HL-60/S4 treated with retinoic acid at 250 ng/mL for 4 days and 3 days (cell line): ENCODE results near the gene ALG14.
"Not testable (repeated sequence)": the region's sequence is repeated elsewhere in the genome, so short reads cannot be mapped to it uniquely, and the experiment has no call there.

ENCODE experiments used
- in situ Hi-C: fragments of 300-500 bp; cut with MboI; formaldehyde crosslinking; loops from 2 replicates; pipeline ENCODE4 v1.7.0; 2022; ENCODE audit warnings: low sequenced_read_pairs

Gene ALG14

DNA sequence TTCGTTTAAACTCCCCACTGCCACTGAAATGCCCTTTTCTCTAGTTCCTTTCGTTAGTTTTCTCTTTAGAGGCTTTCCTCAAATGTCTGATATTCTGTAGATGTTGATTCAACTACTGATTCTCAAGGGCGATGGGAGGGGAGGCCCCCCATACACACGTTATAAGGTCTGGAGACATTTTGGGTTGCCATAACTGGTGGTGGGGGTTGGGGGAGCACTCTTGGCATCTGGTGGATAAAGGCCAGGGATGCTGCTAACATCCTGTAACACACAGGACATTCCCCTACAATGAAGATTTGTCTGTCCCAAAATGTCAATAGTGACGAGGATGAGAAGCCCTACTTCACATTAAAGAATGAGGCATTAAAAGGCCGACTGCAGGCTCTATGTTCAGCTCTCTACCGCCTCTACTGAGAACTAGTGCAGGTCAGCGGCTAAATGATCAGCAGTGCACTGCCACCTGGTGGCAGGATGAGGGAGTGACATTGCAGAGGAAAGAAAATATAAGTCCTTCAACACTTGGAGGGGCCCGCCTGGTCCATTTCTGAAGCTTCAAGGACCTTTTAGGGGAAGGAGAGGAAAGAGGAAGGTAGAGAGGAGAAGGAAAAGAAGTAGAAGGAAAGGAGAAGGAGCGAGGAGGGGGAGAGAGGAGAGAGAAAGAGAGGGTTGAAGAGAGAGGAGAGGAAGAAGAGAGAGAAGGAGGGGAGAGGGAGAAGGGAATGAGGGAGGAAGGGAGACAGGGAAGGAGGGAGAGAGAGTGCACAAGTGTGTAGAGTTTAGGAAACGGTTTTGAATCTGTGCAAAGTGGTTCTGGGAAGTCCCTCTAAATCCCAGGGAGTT, 29.4 kb downstream of the ALG14 start:
- in situ Hi-C loops: loop anchor here (25.0 kb wide), 2 partner anchors 181 to 531 kb away; no protein-coding TSS in a partner anchor

DNA sequence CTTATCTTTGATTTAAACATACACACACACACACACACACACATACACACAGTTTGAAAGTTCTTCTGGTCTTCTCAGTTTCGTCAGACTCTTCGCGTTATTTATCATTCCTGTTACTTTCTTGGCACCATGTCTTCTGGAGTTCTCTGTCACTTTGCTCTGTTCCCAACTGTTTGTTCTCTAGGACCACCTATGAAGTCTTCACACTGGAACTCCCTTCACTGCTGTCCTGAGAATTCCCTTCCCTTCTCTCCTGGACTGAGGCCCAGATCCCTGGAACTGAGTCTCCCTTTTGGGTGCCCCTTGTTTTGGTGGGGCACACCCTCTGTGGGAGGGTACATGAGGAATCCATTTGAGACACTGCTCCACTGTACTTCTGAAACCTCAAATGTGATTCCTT, 30.5 kb downstream of the ALG14 start:
- in situ Hi-C loops: loop anchor here (25.0 kb wide), 2 partner anchors 180 to 530 kb away; no protein-coding TSS in a partner anchor

DNA sequence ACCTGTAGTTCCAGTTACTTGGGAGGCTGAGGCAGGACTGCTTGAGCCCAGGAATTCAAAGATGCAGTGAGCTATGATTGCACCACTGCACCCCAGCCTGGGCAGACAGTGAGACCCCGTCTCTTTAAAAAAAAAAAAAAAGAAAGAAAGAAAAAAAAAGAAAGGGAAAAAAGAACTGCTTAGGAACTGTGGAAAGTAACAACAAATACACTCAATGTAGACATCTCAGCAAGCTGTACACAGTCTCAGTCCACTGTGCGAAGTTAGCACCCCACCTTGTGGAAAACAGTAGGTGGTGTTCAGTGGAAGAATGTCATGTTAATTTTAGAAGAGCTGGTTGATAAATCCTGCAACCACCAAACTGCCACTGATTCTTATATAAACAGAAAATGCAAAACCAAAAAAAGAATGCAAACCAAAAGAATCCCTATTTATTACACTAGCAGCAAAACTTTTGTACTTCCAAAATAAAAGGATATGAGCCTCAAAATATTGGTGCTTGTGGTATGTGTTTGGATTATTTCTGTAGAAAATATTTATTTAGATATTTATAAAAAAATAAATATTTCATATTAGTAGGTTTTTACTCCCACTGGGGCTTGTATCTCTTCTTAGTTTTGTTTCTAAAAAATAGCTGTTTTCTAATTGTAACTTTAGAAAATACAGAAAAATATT, 31.1 kb downstream of the ALG14 start:
- in situ Hi-C loops: loop anchor here (25.0 kb wide), 2 partner anchors 179 to 529 kb away; no protein-coding TSS in a partner anchor

DNA sequence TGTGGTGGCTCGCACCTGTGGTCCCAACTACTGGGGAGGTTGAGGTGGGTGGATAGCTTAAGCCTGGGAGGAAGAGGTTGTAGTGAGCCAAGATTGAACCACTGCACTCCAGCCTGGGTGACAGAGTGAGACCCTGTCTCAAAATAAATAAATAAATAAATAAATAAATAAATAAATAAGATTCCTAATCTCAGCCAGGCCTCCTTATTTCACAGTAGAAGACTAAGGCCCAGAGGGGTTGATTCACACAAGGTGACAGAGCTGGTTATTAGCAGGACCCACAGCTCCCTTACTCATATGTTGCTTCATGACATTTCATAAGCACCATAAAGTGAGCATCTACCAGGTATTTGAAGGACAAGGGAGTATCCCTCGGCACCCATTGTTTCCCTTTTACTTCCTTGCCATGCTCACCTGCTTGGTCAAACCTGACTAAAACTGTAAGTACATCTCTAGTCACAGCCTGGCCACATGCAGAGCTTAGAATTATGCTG, 32.7 kb downstream of the ALG14 start:
- in situ Hi-C loops: loop anchor here (25.0 kb wide), 2 partner anchors 178 to 528 kb away; no protein-coding TSS in a partner anchor

DNA sequence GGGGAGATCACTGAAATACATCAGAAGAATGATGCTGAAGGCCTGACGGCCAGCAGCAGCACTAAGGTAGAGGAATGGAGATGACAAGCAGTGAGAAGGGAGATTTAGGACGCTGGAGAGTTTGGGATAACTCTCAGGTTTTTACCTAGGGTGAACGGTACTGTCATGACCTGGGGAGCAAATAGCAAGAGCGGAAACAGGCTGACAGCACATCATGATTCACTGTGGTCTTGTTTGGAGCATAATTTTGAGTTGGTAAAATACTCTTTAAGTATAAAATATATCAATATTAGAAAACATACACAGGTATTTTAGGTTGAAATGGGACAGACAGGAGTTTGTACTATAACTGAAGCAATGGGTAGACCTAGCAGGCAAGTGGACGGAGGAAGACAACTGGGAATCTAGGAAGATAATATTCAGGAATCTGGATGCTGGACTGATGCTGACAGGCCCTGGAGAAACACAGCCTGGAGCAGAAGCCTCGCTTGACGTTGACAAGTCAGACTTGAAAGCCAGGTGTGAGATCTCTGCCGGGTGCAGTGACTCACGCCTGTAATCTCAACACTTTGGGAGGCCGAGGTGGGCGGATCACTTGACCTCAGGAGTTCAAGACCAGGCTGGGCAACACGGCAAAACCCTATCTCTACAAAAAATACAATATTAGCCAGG, 33.3 kb downstream of the ALG14 start:
- in situ Hi-C loops: loop anchor here (25.0 kb wide), 2 partner anchors 177 to 527 kb away; no protein-coding TSS in a partner anchor

DNA sequence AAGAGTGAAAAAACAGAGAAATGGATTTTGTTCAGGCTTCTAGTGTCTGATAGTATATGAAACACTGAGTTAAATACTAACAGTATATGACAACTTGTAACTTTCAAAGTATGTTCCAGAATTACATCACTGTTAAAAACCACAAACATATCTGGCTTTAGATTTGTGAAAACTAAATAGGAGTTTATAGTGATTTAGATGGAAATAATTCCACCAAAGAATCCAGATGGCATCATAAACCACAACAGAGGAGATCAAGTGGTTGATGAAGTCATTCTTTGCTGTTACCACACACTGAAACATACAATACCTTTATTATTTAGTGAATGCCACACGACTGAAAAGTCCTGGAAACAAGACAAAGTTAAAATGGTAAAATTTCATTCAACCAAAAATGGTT, 37.2 kb downstream of the ALG14 start:
- in situ Hi-C loops: loop anchor here (25.0 kb wide), 2 partner anchors 173 to 523 kb away; no protein-coding TSS in a partner anchor

DNA sequence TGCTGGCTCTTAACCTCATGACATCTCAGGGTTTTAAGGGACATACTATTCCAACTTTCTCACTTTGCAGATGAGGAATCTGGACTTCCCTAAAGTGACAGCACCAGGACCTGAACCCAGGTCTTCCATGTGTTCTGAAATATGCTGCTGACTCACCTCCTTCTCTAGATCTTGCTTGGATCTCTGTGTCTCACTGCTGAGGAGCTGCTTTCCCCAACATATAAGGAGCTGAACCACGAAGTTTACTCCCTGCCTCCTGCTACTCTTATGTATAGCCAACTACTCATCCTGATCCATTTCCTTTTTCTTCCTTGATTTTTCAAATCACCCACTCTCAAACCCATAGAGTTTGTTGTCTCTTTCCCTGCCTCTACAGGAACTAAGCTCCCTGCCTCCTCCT, 38.2 kb downstream of the ALG14 start:
- in situ Hi-C loops: loop anchor here (25.0 kb wide), 2 partner anchors 172 to 522 kb away; no protein-coding TSS in a partner anchor

DNA sequence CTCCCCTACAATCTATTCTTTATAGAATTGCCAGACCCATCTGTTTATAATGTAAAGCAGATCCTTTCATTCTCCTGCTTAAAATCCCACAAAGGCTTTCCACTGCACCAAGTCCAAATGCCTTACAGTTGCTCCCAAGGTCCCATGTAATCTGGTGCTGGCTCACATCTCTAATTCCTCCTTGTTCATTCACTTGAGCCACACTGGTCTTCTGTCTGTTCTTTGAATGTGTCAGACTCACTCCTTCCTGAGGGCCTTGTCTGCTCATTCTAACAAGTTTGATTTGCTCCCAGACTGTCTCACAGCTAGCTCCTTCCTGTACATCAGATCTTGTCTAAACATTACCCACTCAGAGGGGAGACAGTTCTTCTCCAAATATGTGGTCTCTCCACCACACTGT, 38.9 kb downstream of the ALG14 start:
- in situ Hi-C loops: loop anchor here (25.0 kb wide), 2 partner anchors 172 to 522 kb away; no protein-coding TSS in a partner anchor

DNA sequence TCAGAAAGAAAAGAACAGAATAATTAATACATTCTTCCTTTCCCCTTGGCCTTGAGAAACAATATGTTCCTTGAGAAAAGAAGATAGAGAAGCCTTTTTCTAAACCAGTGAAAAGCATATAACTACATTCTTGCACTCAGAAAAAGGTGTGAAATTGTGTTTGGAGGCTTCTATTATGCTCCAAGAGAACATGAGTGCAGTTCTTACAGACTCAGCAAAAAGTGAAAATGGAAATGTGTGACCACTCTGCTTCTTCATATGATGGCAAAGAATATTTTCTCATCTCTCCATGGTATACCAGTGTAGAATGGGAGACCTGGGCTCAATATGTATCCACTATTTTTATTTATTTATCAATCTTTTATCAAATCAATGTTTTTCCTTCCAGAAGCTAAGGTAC, 43.2 kb downstream of the ALG14 start:
- in situ Hi-C loops: loop anchor here (25.0 kb wide), 2 partner anchors 167 to 517 kb away; no protein-coding TSS in a partner anchor

DNA sequence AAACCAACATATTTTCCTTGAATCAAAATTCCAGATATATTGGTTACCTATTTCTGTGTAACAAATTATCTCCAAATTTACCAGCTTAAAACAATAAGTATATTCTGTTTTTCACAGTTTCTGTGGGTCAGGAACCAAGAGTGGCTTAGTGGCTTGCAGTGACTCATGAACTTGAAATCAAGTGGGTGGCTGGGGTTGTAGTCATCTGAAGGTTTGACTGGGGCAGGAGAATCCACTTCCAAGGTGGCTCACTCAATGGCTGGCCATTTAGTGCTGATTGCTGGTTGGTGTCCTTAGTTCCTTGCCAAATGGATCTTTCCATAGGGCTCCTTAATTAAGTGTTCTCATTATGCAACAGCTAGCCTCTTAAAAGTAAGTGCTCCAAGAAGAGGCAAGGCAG, 43.8 kb downstream of the ALG14 start:
- in situ Hi-C loops: loop anchor here (25.0 kb wide), 2 partner anchors 167 to 517 kb away; no protein-coding TSS in a partner anchor

DNA sequence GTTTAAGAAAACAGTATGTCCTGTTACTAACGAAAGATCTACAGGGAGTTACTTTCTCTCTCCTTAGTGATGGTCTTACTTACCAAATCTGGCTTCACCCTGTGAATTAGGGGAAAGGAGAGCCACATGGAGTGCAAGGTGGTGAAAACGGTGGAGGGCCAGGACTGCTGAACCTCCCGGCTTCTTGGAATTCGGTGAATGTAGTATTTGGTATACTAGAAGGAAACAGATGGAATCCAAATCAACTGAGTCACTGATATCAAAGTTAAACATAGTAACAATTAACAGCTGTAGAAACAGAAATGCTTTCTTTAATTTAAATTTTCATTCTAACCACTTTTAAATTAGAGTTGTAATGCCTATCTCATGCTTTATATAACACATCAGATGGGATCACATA, 45.7 kb downstream of the ALG14 start:
- in situ Hi-C loops: loop anchor here (25.0 kb wide), 2 partner anchors 165 to 515 kb away; no protein-coding TSS in a partner anchor

DNA sequence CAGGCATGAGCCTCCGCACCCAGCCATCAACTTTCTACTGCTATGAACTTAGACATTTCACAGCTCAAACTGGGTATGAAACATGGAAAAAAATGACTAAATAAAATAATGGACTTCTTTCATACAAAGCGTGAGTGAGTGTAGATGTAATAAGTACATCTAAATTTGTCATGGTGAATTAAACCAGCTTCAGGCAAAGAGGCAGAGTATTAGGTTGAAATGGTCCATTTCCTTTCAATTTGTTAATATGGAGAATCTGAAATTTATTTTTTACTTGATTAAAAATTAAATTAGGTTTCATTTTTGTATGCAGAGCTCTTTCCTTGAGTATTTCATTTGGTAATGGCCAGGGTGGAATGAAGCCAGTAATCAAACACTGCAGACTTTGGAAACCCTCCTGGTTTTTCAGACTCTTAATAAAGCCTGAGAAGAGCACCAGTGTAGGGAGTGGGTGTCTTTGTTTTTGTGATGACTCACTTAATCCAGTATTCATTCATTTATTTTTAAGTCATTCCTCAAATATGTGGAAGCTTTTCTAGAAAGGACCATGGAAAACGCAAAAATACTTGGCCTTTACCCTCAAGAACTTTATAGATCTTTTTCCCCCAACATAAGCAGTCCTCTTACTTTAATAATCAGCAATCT, 49.2 kb downstream of the ALG14 start:
- in situ Hi-C loops: no loop called here

DNA sequence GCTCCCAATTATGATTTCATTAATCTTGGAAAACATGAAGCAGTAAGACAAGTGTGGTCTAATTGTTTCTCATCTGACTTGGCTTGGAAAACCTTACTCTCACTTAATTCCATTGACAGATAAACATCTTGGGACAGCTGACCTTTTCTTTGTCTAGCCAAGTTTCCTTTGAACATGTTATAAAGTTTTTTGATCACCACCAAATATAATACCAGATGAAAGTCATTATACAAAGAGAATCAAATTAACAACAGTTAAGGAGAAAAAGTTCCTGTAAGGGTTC, 50.2 kb downstream of the ALG14 start:
- in situ Hi-C loops: no loop called here

DNA sequence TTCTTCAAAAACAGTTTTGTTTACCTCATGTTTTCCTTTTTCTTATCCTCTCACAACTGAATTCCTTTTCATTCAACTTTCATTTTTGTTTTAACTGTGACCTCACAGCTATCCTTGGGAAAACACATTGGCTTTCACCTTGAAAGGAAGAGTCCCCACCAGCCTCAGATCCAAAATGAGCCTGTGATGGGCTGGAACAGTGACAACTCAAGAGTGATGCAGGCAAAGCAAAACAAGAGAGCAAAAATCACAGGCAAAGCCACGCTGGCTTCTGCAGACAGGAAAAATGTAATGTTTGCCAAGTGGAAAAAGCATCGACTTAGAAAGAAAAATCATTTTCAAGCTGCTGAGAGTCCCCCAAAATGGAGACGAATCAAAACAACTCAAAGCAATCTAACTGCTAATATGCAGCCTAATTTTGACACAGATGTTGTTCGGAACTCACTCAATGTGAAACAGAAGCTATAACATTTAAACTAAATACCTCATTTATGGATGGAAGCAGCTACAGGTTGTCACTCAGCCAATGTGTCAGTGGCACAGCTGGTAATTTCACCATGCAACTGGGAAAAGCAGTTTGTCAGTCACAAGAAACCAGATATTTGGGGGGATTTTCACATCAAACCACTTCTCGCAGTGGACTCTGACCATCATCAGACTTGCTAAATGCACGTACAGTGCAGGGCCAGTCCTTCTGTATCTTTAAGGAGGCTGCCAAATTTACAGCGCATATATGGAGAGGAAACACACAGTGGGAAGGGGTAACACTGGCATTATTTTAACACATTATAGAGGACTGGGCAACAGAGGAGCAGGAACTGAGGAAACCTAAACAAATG, 50.7 kb downstream of the ALG14 start:
- in situ Hi-C loops: no loop called here

DNA sequence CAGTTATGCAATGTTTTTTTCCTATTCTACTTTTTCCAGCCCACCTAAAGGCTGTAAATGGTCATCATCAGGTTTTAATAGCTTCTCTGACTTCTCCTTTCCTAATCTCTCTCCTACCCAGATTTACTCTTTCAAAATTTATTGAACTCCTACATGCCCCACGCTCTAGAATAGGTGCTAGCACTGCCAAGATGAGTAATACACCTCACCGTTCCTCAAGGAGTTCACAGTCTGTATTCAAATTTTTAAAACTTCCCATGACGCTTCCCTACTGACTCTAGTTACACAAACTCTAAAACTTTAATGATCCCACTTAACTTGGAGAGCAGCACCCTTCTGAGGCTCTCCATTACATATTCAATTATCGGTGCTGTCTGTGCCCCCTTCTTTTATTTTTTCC, 51.6 kb downstream of the ALG14 start:
- in situ Hi-C loops: no loop called here

DNA sequence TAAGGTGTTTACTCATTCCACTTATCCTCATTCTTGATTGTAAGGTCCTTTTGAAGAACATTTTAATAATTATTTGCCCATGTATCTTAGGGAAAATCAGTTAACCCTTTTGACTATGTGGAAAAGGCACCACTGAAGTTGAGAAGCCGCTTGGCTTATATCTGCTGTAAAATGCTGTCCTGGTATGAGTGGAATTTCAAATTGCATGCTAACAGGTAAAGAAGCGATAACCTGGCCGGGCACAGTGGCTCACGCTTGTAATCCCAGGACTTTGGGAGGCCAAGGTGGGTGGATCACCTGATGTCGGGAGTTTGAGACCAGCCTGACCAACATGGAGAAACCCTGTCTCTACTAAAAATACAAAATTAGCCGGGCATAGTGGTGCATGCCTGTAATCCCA, 53.3 kb downstream of the ALG14 start:
- in situ Hi-C loops: not testable (repeated sequence)

DNA sequence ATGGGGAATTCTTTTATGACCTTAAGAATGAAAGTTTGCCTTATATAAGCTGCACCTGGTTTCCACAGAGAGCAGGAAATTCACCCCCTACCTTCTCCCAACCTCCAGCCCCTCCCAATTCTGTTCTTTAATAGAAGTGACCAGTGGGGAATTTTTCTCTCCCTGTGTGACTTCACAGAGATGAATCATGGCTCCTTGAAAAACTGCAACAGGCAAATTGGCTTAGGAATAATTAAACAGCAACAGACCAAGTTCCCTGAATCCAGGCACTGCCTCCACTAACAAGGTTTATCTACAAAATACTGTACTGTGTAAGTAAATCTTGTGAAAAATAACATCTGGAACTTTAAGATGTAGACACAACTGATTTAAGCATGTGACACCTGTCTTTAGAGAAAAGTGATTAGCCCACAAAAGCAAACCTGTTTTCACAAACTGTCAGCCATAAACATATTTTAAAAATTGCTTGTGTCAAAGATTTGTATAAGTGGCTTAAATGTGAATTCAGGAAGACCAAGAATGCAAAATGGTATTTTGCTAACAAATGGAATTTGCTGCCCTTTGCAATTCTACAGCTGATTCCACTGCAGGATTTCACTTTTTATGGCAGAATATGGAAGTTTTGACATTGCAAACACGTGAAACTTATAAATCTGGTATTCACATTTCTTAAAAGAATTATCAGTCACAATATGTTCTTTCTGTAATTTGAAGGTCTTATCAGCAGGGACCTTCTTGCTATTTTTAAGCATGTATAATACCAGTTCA, 54.0 kb downstream of the ALG14 start:
- in situ Hi-C loops: no loop called here

DNA sequence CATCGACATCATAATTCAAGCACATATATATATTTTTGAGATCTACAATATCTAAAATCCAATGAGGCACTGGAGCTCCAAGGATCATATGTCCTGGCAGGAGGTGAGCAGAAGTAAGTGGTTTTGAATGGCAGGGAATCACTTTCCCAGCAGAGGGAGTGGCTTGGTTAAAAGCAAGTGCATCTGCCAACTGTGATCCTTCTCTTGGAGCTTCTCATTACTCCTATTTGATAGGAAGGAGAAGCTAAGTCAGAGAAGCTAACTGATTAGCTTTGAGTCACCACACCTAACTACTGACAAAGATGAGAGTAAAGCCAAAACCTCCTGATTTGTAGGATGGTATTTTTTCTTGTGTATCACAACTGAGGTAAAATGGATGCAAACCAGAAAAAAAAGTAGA, 55.0 kb downstream of the ALG14 start:
- in situ Hi-C loops: no loop called here

DNA sequence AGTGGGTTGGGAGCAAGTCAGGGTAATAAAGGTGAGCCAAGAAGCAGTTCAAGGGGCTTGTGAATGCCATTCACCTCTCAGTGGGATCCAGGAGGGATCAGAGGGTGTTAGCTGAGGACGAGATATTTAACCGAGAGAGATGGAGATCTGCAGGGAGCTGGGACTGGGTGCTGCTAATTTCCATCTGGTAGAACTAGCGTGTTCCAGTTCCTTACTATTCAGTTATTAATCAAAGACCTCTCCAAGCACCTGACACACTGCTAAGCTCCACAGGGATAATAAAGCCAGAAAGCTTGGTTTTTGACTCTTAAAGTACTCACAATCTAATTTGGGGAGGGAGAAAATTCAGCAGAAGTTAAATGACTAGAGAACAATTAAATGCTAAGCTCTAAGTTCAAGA, 57.7 kb downstream of the ALG14 start:
- in situ Hi-C loops: no loop called here
